Keratinocyte (primary cell): Measurements from ENCODE around the gene SIM2. TPM values are rescaled to one million over a fixed set of nuclear protein-coding genes. Genes with fewer than 3 reads are reported as not detected.

Source experiments
- DNase-seq: peaks from one replicate; pipeline ENCODE4 v3.0.0-alpha.2; 2011; ENCODE audit warnings: low read depth, missing footprints, low spot score
- FAIRE-seq: peaks from 2 replicates; lab custom pipeline; 2011; peaks lifted over from hg19 to GRCh38; lab: Jason Lieb, UNC
- H2AFZ ChIP-seq: 2 replicates; pipeline ENCODE4 v1.6.0; 2012; ENCODE audit warnings: low read length, control low read depth, inconsistent platforms; ENCODE audit not compliant: control insufficient read depth
- H3K27ac ChIP-seq: 2 replicates; pipeline ENCODE4 v1.5.1; 2011; ENCODE audit warnings: low read length; ENCODE audit not compliant: control insufficient read depth, insufficient read depth
- H3K27me3 ChIP-seq: 3 replicates; pipeline ENCODE4 v1.6.0; 2011; ENCODE audit warnings: low read length; ENCODE audit not compliant: control insufficient read depth, insufficient read depth; ENCODE audit errors: extremely low read depth
- H3K36me3 ChIP-seq, 2 experiments: 2 replicates in 1 of 2; 3 replicates in 1 of 2; pipeline ENCODE4 v1.5.1; 2011; ENCODE audit warnings: low read length in 2 of 2, mild to moderate bottlenecking in 1 of 2; ENCODE audit not compliant: control insufficient read depth in 2 of 2, insufficient read depth in 2 of 2; ENCODE audit errors: extremely low read depth in 1 of 2
- H3K4me1 ChIP-seq: 3 replicates; pipeline ENCODE4 v1.5.1; 2011; ENCODE audit warnings: low read length; ENCODE audit not compliant: control insufficient read depth, insufficient read depth; ENCODE audit errors: extremely low read depth
- H3K4me2 ChIP-seq: 3 replicates; pipeline ENCODE4 v1.6.0; 2011; ENCODE audit warnings: low read depth, low read length; ENCODE audit not compliant: control insufficient read depth, insufficient read depth; ENCODE audit errors: extremely low read depth
- H3K4me3 ChIP-seq, 3 experiments: fragments of 200-600 bp in 1 of 3; sonication (generic) in 1 of 3; 2 replicates in 2 of 3; 3 replicates in 1 of 3; pipeline ENCODE4 v1.5.1; 2011 to 2016; ENCODE audit warnings: low read length in 3 of 3, mild to moderate bottlenecking in 3 of 3, control low read depth in 2 of 3, inconsistent platforms in 1 of 3, low read depth in 1 of 3, mixed read lengths in 1 of 3, mixed run types in 1 of 3, moderate library complexity in 1 of 3; ENCODE audit not compliant: control insufficient read depth in 2 of 3, insufficient read depth in 2 of 3; ENCODE audit errors: extremely low read depth in 1 of 3
- H3K79me2 ChIP-seq: 2 replicates; pipeline ENCODE4 v1.6.0; 2012; ENCODE audit warnings: low read length; ENCODE audit not compliant: control insufficient read depth, insufficient read depth
- H3K9ac ChIP-seq: 3 replicates; pipeline ENCODE4 v1.6.0; 2011; ENCODE audit warnings: low read length; ENCODE audit not compliant: control insufficient read depth, insufficient read depth; ENCODE audit errors: extremely low read depth
- H3K9me1 ChIP-seq: 3 replicates; pipeline ENCODE4 v1.6.0; 2011; ENCODE audit warnings: low read length; ENCODE audit not compliant: control insufficient read depth, insufficient read depth; ENCODE audit errors: extremely low read depth
- H3K9me3 ChIP-seq: 2 replicates; pipeline ENCODE4 v1.5.1; 2012; ENCODE audit warnings: low read depth, low read length; ENCODE audit not compliant: control insufficient read depth
- H4K20me1 ChIP-seq: 3 replicates; pipeline ENCODE4 v1.6.0; 2011; ENCODE audit warnings: low read length; ENCODE audit not compliant: control insufficient read depth, insufficient read depth; ENCODE audit errors: extremely low read depth
- EZH2 ChIP-seq: IDR thresholded peaks from one replicate; pipeline ENCODE4 v1.6.1; 2012; ENCODE audit warnings: inconsistent platforms, mild to moderate bottlenecking, low read length, moderate library complexity
- dilution Hi-C: fragments of 300-500 bp; cut with MboI; formaldehyde crosslinking; loops from one replicate; pipeline ENCODE4 v1.7.0; 2020; ENCODE audit warnings: low sequenced_read_pairs; ENCODE audit not compliant: extremely low pct_ligation_motif_present
- polyA plus RNA-seq, 5 experiments: library from polyadenylated mRNA; depleted of rRNA in 3 of 5; stranded (reverse) in 3 of 5; stranded (forward) in 1 of 5; unstranded in 1 of 5; fragments of >200 nt; gene quantifications; 1 replicate in 1 of 5; 2 replicates in 3 of 5; 3 replicates in 1 of 5; pipeline versions ENCODE4 v1.2.1 to v1.2.3, GENCODE V29; 2011 to 2012; ENCODE audit warnings: missing spikeins in 2 of 5, low read depth in 1 of 5, low replicate concordance in 1 of 5
- TF ChIP-seq, protein P1 (sequence below), 3 experiments: IDR thresholded peaks in 1 of 3; conservative IDR thresholded peaks in 1 of 3; optimal IDR thresholded peaks in 1 of 3; 2 replicates in 2 of 3; 3 replicates in 1 of 3; pipeline versions ENCODE3 to v1.5.1; 2011; ENCODE audit warnings: low read length in 3 of 3, mild to moderate bottlenecking in 3 of 3, moderate library complexity in 2 of 3, control low read depth in 1 of 3, inconsistent platforms in 1 of 3; ENCODE audit not compliant: insufficient read depth in 2 of 3; ENCODE audit errors: extremely low read depth in 1 of 3

SIM2 gene
- polyA plus RNA-seq, 1 donor (not counting 4 experiments of a cell fraction or from before 2014, with no cell fraction given), result 0.05 TPM

DNA sequence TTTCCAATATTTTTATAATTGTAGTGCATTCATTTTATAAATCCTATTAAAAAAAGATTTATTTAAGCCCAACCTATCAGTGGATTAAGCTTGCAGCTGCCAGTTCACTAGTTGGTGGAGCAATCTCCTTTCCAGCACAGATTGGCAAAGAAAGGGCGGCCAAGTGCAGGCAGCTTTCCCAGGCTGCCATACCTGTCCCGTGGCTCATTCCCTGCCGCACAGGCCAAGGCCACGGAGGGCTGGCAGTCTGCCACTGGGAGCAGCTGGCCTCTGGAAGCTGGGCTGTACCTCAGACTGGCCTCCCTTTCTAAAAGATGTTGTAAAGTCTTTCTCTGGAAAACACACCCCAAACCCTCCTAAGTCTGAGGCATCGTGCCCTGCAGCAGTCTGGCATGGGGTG is 74.2 kb downstream of the SIM2 start:
- H3K9me3 ChIP-seq, result no peaks in the 10 kb centered on the region
- no peaks in the 10 kb centered on the region for H3K9me1 ChIP-seq
- H4K20me1 ChIP-seq, result peaks cover 3% of the 10 kb centered on the region
- DNase-seq, result no peak
- dilution Hi-C loops, result no loop called here
- H3K27ac ChIP-seq, result no peak overlapping the region
- H3K4me3 ChIP-seq, result no peak overlapping the region
- no peak overlapping the region for H2AFZ ChIP-seq
- FAIRE-seq, result peak; percentile 29
- no peaks in the 10 kb centered on the region for H3K36me3 ChIP-seq
- no peak overlapping the region for H3K4me2 ChIP-seq
- TF ChIP-seq EZH2, result no peak
- TF ChIP-seq, protein P1, sequence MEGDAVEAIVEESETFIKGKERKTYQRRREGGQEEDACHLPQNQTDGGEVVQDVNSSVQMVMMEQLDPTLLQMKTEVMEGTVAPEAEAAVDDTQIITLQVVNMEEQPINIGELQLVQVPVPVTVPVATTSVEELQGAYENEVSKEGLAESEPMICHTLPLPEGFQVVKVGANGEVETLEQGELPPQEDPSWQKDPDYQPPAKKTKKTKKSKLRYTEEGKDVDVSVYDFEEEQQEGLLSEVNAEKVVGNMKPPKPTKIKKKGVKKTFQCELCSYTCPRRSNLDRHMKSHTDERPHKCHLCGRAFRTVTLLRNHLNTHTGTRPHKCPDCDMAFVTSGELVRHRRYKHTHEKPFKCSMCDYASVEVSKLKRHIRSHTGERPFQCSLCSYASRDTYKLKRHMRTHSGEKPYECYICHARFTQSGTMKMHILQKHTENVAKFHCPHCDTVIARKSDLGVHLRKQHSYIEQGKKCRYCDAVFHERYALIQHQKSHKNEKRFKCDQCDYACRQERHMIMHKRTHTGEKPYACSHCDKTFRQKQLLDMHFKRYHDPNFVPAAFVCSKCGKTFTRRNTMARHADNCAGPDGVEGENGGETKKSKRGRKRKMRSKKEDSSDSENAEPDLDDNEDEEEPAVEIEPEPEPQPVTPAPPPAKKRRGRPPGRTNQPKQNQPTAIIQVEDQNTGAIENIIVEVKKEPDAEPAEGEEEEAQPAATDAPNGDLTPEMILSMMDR (optimal IDR thresholded peaks at IDR 0.05 in 1 of 3, IDR thresholded peaks at IDR 0.05 in 1 of 3, conservative IDR thresholded peaks at IDR 0.05 in 1 of 3; ENCODE audit: extremely low read depth in 1 of 3, insufficient read depth in 2 of 3, low read length in 3 of 3), result no peak
- H3K27me3 ChIP-seq, result no peaks in the 10 kb centered on the region
- H3K9ac ChIP-seq, result no peak overlapping the region
- no peaks in the 10 kb centered on the region for H3K79me2 ChIP-seq
- peaks cover 9% of the 10 kb centered on the region for H3K4me1 ChIP-seq

DNA sequence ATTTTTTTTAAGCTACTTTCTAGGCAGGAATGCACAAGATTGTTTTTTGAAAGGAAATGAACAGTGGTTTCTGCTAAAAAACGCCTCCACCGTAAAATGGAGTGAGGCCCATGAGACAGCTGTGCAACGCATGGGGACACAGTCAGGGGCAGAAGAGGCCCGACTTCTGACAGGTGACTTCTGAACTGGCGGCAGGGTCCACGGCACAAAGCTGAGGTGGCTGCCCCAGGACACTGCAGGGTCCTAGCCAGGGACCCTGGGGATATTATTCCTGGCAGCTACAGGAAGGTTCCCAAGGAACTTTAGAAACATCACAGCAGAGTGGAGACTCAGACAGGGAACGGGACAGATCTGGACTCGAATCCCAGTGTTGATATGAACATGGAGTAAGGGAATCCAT is 75.1 kb downstream of the SIM2 start:
- Histone ChIP-seq H3K36me3 (no peaks in the 10 kb centered on the region), H3K27ac (no peak overlapping the region), H3K79me2 (no peaks in the 10 kb centered on the region), H3K4me1 (peaks cover 9% of the 10 kb centered on the region), H3K9me3 (no peaks in the 10 kb centered on the region), H3K9ac (no peak overlapping the region), H3K9me1 (no peaks in the 10 kb centered on the region), H3K4me3 (no peak overlapping the region), H3K4me2 (no peak overlapping the region), H3K27me3 (no peaks in the 10 kb centered on the region), H2AFZ (no peak overlapping the region), H4K20me1 (peaks cover 3% of the 10 kb centered on the region)
- FAIRE-seq, result no peak
- TF ChIP-seq EZH2, result no peak
- TF ChIP-seq, protein P1 (optimal IDR thresholded peaks at IDR 0.05 in 1 of 3, IDR thresholded peaks at IDR 0.05 in 1 of 3, conservative IDR thresholded peaks at IDR 0.05 in 1 of 3; ENCODE audit: extremely low read depth in 1 of 3, insufficient read depth in 2 of 3, low read length in 3 of 3), result no peak
- DNase-seq, result no peak
- dilution Hi-C loops, result no loop called here
